Measurements from ENCODE around the gene CYB5R4.
A peak's percentile ranks its signal among the peaks of the same experiment; 100 is the strongest.

The CYB5R4 gene

GRCh38 chr6:83998021-83998584, 138.6 kb downstream of the CYB5R4 start:
- no peak for DNase-seq

GRCh38 chr6:84001119-84001518, 141.6 kb downstream of the CYB5R4 start:
- DNase-seq: no peak

- no peak for DNase-seq
These were observed 142.7 kb downstream of the CYB5R4 start for GRCh38 chr6:84002226-84002625.

- peak; percentile 64 for DNase-seq
These were observed 143.6 kb downstream of the CYB5R4 start for GRCh38 chr6:84003131-84003530.

- no peak for DNase-seq
These were observed 144.2 kb downstream of the CYB5R4 start for GRCh38 chr6:84003654-84004053.

- no peak for DNase-seq
These were observed 148.4 kb downstream of the CYB5R4 start for GRCh38 chr6:84007871-84008270.

- no peak for DNase-seq
These were observed 153.9 kb downstream of the CYB5R4 start for GRCh38 chr6:84013354-84013753.

- DNase-seq: no peak
These were observed 154.4 kb downstream of the CYB5R4 start for GRCh38 chr6:84013931-84014330.

- peak; percentile 40 for DNase-seq
These were observed 156.5 kb downstream of the CYB5R4 start for GRCh38 chr6:84016029-84016428.
